ENCODE measurements around the gene PTCH1.

The PTCH1 gene

DNA sequence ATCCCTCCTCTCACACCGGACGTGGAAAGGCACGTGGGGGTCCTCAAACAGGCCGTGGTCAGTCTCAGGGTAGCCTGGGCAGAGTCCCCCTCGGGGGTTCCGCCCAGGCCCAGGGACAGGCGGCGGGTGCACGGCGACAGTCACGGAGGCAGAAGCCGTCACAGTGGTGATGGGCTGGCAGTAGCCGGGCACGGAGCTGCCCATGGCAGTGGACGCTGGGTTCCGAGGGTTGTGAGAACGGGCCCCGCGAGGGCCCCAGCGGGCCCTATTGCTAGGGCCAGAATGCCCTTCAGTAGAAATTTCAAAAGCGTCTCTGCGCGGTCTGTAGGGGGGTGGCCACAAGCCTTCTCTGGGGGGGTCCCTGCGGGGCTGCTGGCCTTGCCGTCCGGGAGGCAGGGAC lies 69.8 kb downstream of the PTCH1 start:
- TF ChIP-seq, protein P1, sequence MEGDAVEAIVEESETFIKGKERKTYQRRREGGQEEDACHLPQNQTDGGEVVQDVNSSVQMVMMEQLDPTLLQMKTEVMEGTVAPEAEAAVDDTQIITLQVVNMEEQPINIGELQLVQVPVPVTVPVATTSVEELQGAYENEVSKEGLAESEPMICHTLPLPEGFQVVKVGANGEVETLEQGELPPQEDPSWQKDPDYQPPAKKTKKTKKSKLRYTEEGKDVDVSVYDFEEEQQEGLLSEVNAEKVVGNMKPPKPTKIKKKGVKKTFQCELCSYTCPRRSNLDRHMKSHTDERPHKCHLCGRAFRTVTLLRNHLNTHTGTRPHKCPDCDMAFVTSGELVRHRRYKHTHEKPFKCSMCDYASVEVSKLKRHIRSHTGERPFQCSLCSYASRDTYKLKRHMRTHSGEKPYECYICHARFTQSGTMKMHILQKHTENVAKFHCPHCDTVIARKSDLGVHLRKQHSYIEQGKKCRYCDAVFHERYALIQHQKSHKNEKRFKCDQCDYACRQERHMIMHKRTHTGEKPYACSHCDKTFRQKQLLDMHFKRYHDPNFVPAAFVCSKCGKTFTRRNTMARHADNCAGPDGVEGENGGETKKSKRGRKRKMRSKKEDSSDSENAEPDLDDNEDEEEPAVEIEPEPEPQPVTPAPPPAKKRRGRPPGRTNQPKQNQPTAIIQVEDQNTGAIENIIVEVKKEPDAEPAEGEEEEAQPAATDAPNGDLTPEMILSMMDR (IDR thresholded peaks at IDR 0.05; ENCODE audit: low read depth, low read length), result no peak
- DNase-seq (ENCODE audit: low read depth in 2 of 2), result no peak
- no peak overlapping the region for H3K4me3 ChIP-seq (replicated peaks in 1 of 2; ENCODE audit: low read depth in 2 of 2, low read length in 2 of 2)

DNA sequence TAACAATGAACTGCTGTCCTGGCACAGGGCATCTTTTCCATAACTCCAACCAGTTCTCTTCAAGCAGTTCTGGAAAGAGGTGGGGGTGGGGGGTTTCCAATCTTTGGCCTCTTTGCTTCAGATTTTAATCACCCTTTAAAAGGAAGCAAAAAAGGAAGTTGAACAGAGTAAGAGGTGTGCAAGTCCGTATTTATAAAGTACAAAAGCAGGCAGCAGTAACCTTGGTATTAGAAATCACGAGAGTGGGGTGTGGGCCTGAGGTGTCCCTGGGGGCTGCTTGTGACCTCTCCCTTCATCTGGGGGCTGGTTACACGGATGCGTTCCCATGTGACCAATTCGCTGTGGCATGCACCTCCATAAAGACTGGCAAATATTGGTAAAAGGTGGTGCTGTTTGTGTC lies 70.5 kb downstream of the PTCH1 start:
- no peak overlapping the region for H3K4me3 ChIP-seq (replicated peaks in 1 of 2; ENCODE audit: low read depth in 2 of 2, low read length in 2 of 2)
- TF ChIP-seq, protein P1 (IDR thresholded peaks at IDR 0.05; ENCODE audit: low read depth, low read length), result no peak
- DNase-seq (ENCODE audit: low read depth in 2 of 2), result no peak

DNA sequence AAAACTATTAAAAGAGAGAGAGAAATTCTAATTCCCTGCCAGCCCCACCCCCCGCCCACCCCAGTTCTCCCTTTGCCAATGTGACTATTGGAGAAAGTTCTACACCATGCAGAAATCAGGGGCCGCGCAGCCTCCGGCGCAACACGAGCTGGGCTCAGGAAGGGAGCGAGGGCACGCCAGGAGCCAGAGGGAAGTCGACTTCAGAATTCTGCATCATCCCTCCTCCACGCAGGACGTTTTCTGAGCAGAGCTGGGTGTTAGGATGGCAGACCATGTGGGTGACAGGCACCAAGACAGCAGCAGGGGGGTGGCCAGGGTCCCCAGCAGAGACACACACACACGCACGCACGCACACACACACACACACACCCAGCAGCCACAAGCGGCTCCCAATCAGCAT lies 72.6 kb downstream of the PTCH1 start:
- TF ChIP-seq, protein P1 (IDR thresholded peaks at IDR 0.05; ENCODE audit: low read depth, low read length), result no peak
- no peak overlapping the region for H3K4me3 ChIP-seq (replicated peaks in 1 of 2; ENCODE audit: low read depth in 2 of 2, low read length in 2 of 2)
- no peak for DNase-seq (ENCODE audit: low read depth in 2 of 2)

DNA sequence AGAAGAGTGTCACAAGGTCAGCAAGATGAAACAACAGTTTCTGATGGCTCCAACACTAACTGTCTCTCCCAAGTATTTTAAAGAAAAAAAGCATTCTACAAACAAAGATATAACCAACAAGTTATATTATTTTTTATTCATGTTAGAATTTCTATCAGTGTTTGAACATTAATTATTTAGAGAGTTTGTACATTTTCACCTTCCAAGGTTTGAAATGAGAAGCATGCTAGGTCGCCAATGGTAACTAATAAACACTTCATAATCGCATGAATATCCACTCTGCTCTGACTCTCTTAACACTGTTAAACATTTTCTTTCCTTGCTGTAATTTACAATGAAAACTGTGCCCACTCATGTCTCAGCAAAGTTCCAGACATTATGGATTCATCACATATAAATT lies 73.5 kb downstream of the PTCH1 start:
- TF ChIP-seq, protein P1 (IDR thresholded peaks at IDR 0.05; ENCODE audit: low read depth, low read length), result no peak
- DNase-seq (ENCODE audit: low read depth in 2 of 2), result no peak

DNA sequence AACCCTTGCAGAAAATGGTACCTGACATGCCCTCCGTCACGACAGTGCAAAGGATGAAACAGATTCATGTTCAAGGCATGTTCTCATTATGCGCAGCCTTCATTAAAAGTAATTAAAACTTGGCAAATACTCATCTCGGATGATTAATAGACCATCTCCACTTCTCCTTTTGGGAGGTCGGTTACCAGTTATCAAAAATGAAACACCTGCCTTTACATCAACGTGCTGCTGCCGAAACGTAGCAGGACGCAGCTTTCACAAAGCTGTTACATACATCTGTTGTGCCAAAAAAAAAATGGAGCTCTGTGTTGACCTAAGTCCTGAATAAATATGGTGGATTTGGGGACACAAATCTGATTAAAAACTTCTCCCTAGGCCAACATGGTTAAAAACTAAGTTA lies 75.7 kb downstream of the PTCH1 start:
- no peak overlapping the region for H3K4me3 ChIP-seq (replicated peaks in 1 of 2; ENCODE audit: low read depth in 2 of 2, low read length in 2 of 2)
- TF ChIP-seq, protein P1 (IDR thresholded peaks at IDR 0.05; ENCODE audit: low read depth, low read length), result no peak
- no peak for DNase-seq (ENCODE audit: low read depth in 2 of 2)

More for the DNA sequence above, 73.5 kb downstream of the PTCH1 start:
- no peak overlapping the region for H3K4me3 ChIP-seq (replicated peaks in 1 of 2; ENCODE audit: low read depth in 2 of 2, low read length in 2 of 2)

DNA sequence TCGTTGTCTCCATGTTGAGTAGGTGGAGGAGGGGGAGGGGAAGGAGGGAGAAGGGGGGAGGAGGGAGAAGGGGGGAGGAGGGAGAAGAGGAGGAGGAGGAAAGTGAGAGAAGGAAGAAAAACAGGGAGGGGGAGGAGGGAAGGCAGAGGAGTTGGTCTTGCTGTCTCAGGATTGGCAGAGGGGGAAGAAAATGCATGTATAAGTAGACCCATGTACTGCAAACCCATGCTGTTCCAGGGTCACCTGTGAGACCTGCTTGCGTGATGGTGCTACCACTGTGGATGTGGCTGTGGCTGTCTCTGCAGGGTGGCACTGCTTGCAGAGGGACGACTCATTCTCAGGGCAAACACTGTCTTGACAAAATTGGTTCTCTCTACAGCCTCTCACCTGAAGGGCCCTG lies 76.3 kb downstream of the PTCH1 start:
- no peak overlapping the region for H3K4me3 ChIP-seq (replicated peaks in 1 of 2; ENCODE audit: low read depth in 2 of 2, low read length in 2 of 2)
- TF ChIP-seq, protein P1 (IDR thresholded peaks at IDR 0.05; ENCODE audit: low read depth, low read length), result no peak
- no peak for DNase-seq (ENCODE audit: low read depth in 2 of 2)
